K562 (cell line): ENCODE data around the gene DCAF11. TPM values are rescaled to one million over a fixed set of nuclear protein-coding genes. Genes with fewer than 3 reads are reported as not detected.

Source experiments
- CAMTA2 ChIP-seq: fragments of 250-450 bp; sonication (Bioruptor Pico); conservative IDR thresholded peaks from 2 replicates; pipeline ENCODE4 v1.5.1; 2022
- CREM ChIP-seq: IDR thresholded peaks from 2 replicates; pipeline ENCODE4 v1.6.1; 2014; ENCODE audit warnings: antibody characterized with exemption, low read depth
- FOXK2 ChIP-seq, 2 experiments: fragments of 450-650 bp; IDR thresholded peaks in 1 of 2; conservative IDR thresholded peaks in 1 of 2; 2 replicates each; pipeline ENCODE4 v1.6.1; 2016; ENCODE audit warnings: low read depth in 2 of 2, mild to moderate bottlenecking in 1 of 2
- MED1 ChIP-seq: sonication (generic); formaldehyde crosslinking; IDR thresholded peaks from 2 replicates; pipeline ENCODE4 v1.8.1; 2023; ENCODE audit warnings: missing genetic modification reagents, borderline replicate concordance
- PTBP1 ChIP-seq: fragments of 200-400 bp; formaldehyde crosslinking; IDR thresholded peaks from 2 replicates; pipeline ENCODE4 v1.6.1; 2017; ENCODE audit warnings: low read depth, low read length
- RBFOX2 ChIP-seq: fragments of 200-400 bp; formaldehyde crosslinking; IDR thresholded peaks from 2 replicates; pipeline ENCODE4 v1.6.1; 2017; ENCODE audit warnings: low read depth, mild to moderate bottlenecking, low read length, moderate library complexity
- SP1 ChIP-seq: sonication (generic); formaldehyde crosslinking; IDR thresholded peaks from 2 replicates; pipeline ENCODE4 v1.8.1; 2022; ENCODE audit warnings: mild to moderate bottlenecking, missing genetic modification reagents
- TAF1 ChIP-seq: IDR thresholded peaks from 2 replicates; pipeline ENCODE4 v1.6.1; 2011; ENCODE audit warnings: mild to moderate bottlenecking, low read length, moderate library complexity; ENCODE audit not compliant: insufficient read depth, control insufficient read depth, severe bottlenecking; ENCODE audit errors: extremely low read depth
- ZFP30 ChIP-seq: fragments of 250-450 bp; sonication (Bioruptor Pico); IDR thresholded peaks from 2 replicates; pipeline ENCODE4 v1.8.0; 2022; ENCODE audit warnings: moderate library complexity, mild to moderate bottlenecking, inconsistent platforms, borderline replicate concordance
- ZNF175 ChIP-seq: fragments of 200-800 bp; sonication (Bioruptor generic); IDR thresholded peaks from 2 replicates; pipeline ENCODE4 v1.6.1; 2016; ENCODE audit warnings: low read depth, mild to moderate bottlenecking, missing genetic modification characterization, missing compliant biosample characterization
- ZNF23 ChIP-seq: fragments of 250-450 bp; sonication (Bioruptor Pico); IDR thresholded peaks from 2 replicates; pipeline ENCODE4 v1.4.0; 2020; ENCODE audit warnings: mild to moderate bottlenecking
- ZNF282 ChIP-seq: sonication (generic); formaldehyde crosslinking; IDR thresholded peaks from 2 replicates; pipeline ENCODE4 v1.8.1; 2023; ENCODE audit warnings: missing genetic modification reagents
- ZNF347 ChIP-seq: fragments of 450-650 bp; formaldehyde crosslinking; IDR thresholded peaks from 2 replicates; pipeline ENCODE4 v1.4.0; 2020; ENCODE audit warnings: low read depth, mild to moderate bottlenecking, moderate library complexity
- polyA plus RNA-seq, 8 experiments: library from polyadenylated mRNA; depleted of rRNA in 4 of 8; stranded (reverse) in 5 of 8; unstranded in 3 of 8; fragments of >200 nt; fragmentation: Nextera tagmentation in 2 of 8; fragmentation: Illumina TruSeq in 1 of 8; extraction: Ambion mirVana in 2 of 8; extraction: Trizol in 1 of 8; gene quantifications; 2 replicates each; pipeline versions ENCODE4 v1.2.1 to v1.2.3, GENCODE V29; 2011 to 2014; ENCODE audit warnings: inconsistent platforms in 1 of 8, missing spikeins in 1 of 8
- total RNA-seq, 7 experiments: library from RNA; depleted of rRNA in 6 of 7; stranded (reverse); fragments of >200 nt in 6 of 7; fragmentation: Illumina TruSeq in 2 of 7; extraction: Trizol in 2 of 7; gene quantifications; 2 replicates each; pipeline versions ENCODE4 v1.2.1 to v1.2.3, GENCODE V29; 2011 to 2021; ENCODE audit warnings: low replicate concordance in 1 of 7
- TF ChIP-seq, protein P1 (sequence below), 3 experiments: fragments of 200-800 bp in 1 of 3; sonication (Bioruptor generic) in 1 of 3; sonication (generic) in 1 of 3; formaldehyde crosslinking in 1 of 3; IDR thresholded peaks; 2 replicates each; pipeline versions ENCODE4 v1.6.1 to v1.8.0; 2016 to 2022; ENCODE audit warnings: mild to moderate bottlenecking in 2 of 3, missing compliant biosample characterization in 2 of 3, missing genetic modification characterization in 2 of 3, missing genetic modification reagents in 1 of 3
- TF ChIP-seq, protein P2 (sequence below): fragments of 250-450 bp; sonication (Bioruptor Pico); IDR thresholded peaks from 2 replicates; pipeline ENCODE4 v1.4.0; 2020; ENCODE audit warnings: mild to moderate bottlenecking, moderate library complexity
- TF ChIP-seq, protein P3 (sequence below): fragments of 250-450 bp; sonication (Bioruptor Pico); IDR thresholded peaks from 2 replicates; pipeline ENCODE4 v1.5.0; 2021; ENCODE audit warnings: mild to moderate bottlenecking, moderate library complexity

The DCAF11 gene
- total and polyA plus RNA-seq, 9 of the 15 experiments (the other 6 are each of a cell fraction or from before 2014, with no cell fraction given), result 8.5 to 46.2 (median 36.4) TPM

DNA sequence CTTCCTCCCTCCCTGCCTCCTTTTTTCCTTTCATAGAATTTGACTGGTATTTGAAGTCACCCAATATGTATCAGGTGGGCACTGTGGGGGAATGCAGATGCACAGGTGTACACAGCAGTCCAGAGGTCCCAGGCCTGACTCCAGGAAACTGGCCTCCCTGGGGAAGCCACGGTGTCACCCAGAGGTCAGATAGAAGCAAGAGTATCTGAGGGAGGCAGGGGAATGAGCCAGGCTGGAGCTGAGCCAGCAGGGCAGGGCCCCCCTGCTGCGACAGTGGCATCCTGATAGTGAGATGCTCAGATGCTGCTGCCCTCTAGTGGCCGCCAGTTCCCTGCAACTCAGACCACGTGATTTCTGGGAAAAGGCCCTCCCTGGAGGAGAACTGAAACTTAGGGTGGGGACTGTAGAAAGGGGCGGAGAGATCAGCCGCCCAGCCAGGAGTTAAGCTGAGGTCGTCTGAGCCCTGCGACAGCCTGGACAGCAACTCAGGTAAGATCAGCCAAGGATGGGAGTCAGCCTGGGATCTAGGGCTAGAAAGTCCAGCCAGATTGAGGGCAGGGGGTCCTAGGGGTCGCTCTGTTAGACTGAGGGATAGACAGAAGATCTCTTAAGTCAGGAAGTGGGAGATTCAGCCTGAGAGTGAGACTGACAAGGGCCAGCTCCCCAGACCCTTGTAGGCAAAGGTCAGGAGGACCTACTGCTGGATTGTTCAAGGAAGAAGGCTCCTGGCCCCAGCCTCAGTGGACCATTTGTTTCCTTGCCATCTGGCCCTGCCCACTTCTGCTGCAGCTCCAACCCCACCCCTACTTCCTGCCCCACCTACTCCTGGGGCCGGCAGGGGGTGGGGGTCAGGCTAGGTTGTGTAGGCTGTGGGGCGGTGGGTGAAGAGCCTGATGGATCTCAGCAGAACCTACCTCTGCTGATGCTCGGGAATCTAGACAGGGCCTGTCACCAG is 46.5 kb downstream of the DCAF11 start, which contains the start of gene IRF9 (continued):
- TF ChIP-seq, protein P1, sequence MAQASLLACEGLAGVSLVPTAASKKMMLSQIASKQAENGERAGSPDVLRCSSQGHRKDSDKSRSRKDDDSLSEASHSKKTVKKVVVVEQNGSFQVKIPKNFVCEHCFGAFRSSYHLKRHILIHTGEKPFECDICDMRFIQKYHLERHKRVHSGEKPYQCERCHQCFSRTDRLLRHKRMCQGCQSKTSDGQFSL (CRISPR knock-in tag; IDR thresholded peaks at IDR 0.05), result no peak
- TF ChIP-seq, protein P1 (tag; IDR thresholded peaks at IDR 0.05), result no peak
- TF ChIP-seq ZNF282 (CRISPR knock-in tag), result no peak
- TF ChIP-seq ZFP30 (CRISPR knock-in tag), result no peak
- no peak for TF ChIP-seq ZNF23 (CRISPR knock-in tag)
- TF ChIP-seq, protein P2, sequence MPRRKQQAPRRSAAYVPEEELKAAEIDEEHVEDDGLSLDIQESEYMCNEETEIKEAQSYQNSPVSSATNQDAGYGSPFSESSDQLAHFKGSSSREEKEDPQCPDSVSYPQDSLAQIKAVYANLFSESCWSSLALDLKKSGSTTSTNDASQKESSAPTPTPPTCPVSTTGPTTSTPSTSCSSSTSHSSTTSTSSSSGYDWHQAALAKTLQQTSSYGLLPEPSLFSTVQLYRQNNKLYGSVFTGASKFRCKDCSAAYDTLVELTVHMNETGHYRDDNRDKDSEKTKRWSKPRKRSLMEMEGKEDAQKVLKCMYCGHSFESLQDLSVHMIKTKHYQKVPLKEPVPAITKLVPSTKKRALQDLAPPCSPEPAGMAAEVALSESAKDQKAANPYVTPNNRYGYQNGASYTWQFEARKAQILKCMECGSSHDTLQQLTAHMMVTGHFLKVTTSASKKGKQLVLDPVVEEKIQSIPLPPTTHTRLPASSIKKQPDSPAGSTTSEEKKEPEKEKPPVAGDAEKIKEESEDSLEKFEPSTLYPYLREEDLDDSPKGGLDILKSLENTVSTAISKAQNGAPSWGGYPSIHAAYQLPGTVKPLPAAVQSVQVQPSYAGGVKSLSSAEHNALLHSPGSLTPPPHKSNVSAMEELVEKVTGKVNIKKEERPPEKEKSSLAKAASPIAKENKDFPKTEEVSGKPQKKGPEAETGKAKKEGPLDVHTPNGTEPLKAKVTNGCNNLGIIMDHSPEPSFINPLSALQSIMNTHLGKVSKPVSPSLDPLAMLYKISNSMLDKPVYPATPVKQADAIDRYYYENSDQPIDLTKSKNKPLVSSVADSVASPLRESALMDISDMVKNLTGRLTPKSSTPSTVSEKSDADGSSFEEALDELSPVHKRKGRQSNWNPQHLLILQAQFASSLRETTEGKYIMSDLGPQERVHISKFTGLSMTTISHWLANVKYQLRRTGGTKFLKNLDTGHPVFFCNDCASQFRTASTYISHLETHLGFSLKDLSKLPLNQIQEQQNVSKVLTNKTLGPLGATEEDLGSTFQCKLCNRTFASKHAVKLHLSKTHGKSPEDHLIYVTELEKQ, result no peak
- no peak for TF ChIP-seq ZNF347 (CRISPR knock-in tag)
- no peak for TF ChIP-seq MED1 (CRISPR knock-in tag)
- TF ChIP-seq ZNF175 (CRISPR knock-in tag), result no peak
- TF ChIP-seq CREM, result peak; percentile 57; the same call in 1 of the 2 replicates
- TF ChIP-seq RBFOX2, result no peak; the same call in none of the 2 replicates
- no peak for TF ChIP-seq PTBP1
- TF ChIP-seq TAF1, result peak; percentile 12
- TF ChIP-seq FOXK2 (conservative IDR thresholded peaks at IDR 0.05 in 1 of 2, IDR thresholded peaks at IDR 0.05 in 1 of 2; ENCODE audit: low read depth in 2 of 2), result peak in 1 of 2 experiments; percentile 38; a peak in 1 of 4 replicates
- TF ChIP-seq CAMTA2 (CRISPR knock-in tag), result no peak
- TF ChIP-seq, protein P3, sequence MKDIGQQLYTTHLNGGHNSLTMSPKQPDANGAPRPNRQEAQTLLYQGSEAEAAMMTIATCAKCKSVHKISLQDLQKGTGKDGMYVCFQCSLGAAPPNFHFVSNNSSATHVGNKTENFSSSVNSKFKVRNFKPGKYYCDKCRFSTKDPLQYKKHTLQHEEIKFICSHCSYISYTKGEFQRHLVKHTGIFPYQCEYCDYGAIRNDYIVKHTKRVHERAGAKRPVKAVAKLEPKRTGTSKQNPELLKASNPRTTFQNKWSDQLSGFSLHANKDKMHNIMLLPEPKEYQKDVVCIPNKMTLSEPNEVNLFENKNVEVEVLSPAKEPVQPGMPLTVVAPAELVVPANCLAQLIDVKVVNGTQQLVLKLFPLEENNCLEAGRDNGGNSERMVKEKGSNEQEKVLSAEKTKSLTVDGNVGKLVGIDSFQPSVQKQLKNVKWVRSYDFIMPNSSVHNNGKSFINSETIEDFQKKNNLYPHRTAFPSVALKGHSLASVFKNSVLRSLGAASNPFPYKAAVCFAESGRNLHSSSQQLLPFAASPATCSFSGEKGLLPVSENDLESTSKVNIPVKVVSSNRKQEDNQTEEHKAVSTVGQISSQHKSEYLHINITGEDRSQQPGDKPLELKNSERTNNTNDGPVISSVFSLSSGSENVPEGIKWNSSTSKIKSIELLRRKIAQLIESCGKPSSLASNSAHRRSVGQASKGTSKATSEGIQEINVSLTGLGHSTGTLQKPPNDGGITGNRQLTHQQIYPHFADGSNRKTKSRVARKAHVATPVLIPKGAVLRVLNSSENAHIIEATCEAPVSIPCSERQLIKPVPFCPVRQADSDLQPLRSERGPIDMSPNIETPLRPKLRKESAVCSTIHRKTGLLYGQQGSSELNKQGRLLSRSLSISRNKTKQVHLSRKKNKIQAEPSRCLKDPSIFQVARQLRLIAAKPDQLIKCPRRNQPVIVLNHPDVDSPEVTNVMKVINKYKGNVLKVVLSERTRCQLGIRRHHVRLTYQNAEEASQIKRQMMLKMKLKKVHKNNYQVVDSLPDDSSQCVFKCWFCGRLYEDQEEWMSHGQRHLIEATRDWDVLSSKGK (CRISPR knock-in tag), result no peak
- TF ChIP-seq SP1 (CRISPR knock-in tag), result peak; percentile 75
